Measurements from ENCODE around the gene C2CD5. TPM values are rescaled to one million over a fixed set of nuclear protein-coding genes. Genes with fewer than 3 reads are reported as not detected.

The C2CD5 gene
- total RNA-seq, 4 donors from 2014 or later = 52.7 to 77.4 (median 55.8) TPM

DNA sequence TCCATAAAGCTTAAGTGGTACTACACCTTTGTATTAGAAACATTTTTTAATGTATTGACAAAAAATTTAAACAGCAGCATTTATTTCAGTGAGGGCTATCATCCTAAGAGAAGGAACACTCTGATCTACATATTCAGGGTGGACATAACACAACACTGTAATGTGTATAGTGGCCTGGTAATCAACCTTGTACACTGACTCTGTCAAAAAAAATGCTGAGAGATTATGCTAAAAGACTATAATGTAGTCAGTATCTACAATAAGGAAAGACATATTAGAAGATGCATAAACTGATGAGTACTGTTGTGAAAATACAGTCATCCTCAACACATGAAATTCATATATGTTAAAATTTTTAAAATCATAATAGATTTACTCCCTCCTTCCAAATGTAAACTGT lies 68.2 kb downstream of the C2CD5 start:
- H3K36me3 ChIP-seq = no peaks in the 10 kb centered on the region
- H3K4me1 ChIP-seq = peaks cover 0 to 3% of the 10 kb centered on the region in 2 donors
- H3K27me3 ChIP-seq = no peaks in the 10 kb centered on the region
- intact Hi-C loops (cut with DNase I) = no loop called here
- H3K4me3 ChIP-seq (replicated peaks in 1 of 3) = no peak overlapping the region
- TF ChIP-seq, protein P1, sequence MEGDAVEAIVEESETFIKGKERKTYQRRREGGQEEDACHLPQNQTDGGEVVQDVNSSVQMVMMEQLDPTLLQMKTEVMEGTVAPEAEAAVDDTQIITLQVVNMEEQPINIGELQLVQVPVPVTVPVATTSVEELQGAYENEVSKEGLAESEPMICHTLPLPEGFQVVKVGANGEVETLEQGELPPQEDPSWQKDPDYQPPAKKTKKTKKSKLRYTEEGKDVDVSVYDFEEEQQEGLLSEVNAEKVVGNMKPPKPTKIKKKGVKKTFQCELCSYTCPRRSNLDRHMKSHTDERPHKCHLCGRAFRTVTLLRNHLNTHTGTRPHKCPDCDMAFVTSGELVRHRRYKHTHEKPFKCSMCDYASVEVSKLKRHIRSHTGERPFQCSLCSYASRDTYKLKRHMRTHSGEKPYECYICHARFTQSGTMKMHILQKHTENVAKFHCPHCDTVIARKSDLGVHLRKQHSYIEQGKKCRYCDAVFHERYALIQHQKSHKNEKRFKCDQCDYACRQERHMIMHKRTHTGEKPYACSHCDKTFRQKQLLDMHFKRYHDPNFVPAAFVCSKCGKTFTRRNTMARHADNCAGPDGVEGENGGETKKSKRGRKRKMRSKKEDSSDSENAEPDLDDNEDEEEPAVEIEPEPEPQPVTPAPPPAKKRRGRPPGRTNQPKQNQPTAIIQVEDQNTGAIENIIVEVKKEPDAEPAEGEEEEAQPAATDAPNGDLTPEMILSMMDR (IDR thresholded peaks at IDR 0.05) = no peak
- TF ChIP-seq POLR2A (IDR thresholded peaks at IDR 0.05) = no peak
- no peaks in the 10 kb centered on the region for H3K9me3 ChIP-seq
- no peak overlapping the region for H3K27ac ChIP-seq
- DNase-seq = no peak

DNA sequence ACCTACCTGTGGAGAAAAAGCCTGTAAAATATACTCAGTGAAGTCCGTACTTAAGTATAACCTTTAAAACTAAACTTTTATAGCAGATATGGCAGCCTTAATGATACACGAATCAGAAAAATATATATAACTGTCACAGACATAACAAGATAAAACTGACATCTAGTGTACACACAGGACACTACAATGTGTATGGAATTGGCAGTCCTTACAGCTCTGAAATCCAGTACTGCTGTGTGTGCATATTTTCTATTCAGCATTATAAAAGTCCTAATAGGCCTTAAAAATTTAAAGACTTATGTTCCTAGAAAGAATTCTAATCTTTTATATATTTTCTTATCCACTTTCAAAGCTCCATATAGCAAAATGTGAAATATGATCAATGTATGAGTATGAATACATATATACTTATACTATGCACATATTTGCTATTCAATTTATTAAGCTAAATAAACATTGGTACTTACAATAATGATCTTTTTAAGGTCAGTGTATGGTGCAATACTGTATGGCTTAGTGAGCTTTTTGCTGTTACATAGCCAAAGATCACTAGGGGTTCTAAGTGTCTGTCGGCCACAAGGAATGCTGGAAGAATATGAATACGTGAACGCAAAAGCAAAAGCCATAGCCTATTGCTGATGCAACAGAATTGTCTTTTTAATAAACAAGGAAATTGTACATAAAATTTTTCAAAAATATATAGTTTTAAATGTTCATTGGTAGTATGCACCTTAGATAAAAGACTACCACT lies 69.2 kb downstream of the C2CD5 start:
- Histone ChIP-seq H3K4me1 (no peaks in the 10 kb centered on the region), H3K4me3 (replicated peaks in 1 of 3) (no peak overlapping the region), H3K27ac (no peak overlapping the region), H3K36me3 (no peaks in the 10 kb centered on the region), H3K9me3 (no peaks in the 10 kb centered on the region), H3K27me3 (no peaks in the 10 kb centered on the region)
- no peak for DNase-seq
- TF ChIP-seq, protein P1 (IDR thresholded peaks at IDR 0.05) = no peak
- TF ChIP-seq POLR2A (IDR thresholded peaks at IDR 0.05) = no peak
- intact Hi-C loops (cut with DNase I) = no loop called here
- 92 to 96% methylated on average over 5 of the region's 5 CpGs for WGBS, 2 donors

DNA sequence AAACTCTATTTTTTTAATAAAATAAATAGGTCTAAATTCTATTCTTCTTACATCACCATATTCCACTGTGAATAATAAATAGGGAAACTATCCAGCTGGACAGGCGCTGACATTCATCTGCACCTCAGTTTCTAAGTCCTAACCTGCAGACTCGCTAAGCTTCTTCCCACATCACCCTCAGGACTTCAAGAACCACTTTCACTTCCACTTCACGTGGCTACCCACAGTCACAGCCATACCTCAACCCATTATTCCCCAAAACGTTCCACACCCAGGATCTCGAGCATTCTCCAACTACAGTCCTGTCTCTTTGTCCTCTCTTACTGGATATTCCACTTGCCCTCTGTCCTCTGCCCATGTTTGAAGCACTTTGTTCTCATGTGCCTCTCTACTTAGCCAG lies 71.1 kb downstream of the C2CD5 start:
- H3K27ac ChIP-seq = no peak overlapping the region
- no peaks in the 10 kb centered on the region for H3K27me3 ChIP-seq
- no peaks in the 10 kb centered on the region for H3K9me3 ChIP-seq
- no peak overlapping the region for H3K4me3 ChIP-seq (replicated peaks in 1 of 3)
- 82 to 88% methylated on average over 5 of the region's 5 CpGs for WGBS, 2 donors
- no peak for TF ChIP-seq POLR2A (IDR thresholded peaks at IDR 0.05)
- TF ChIP-seq, protein P1 (IDR thresholded peaks at IDR 0.05) = no peak
- no peak for DNase-seq
- H3K4me1 ChIP-seq = no peaks in the 10 kb centered on the region
- intact Hi-C loops (cut with DNase I) = no loop called here
- peaks cover 0 to 7% of the 10 kb centered on the region in 2 donors for H3K36me3 ChIP-seq

DNA sequence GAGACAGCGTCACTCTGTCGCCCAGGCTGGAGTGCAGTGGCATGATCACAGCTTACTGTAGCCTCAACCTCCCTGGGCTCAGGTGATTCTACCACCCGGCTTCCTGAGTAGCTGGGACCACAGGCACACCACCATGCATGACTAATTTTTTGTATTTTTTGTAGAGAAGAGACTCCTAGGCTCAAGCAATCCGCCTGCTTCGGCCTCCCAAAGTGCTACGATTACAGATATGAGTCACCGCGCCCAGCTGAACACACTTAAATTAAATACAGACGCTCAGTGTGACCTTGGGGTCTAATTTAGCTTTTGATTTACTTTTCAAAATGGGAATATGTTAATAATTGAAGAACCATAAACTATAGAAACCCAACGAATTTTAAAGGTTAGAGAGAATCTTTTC lies 77.2 kb downstream of the C2CD5 start:
- Histone ChIP-seq H3K27ac (no peak overlapping the region), H3K9me3 (no peaks in the 10 kb centered on the region), H3K4me1 (no peaks in the 10 kb centered on the region), H3K4me3 (replicated peaks in 1 of 3) (no peak overlapping the region), H3K27me3 (no peaks in the 10 kb centered on the region), H3K36me3 (peaks cover 0 to 7% of the 10 kb centered on the region in 2 donors)
- peak; percentile 35 to 53 for DNase-seq
- WGBS, 2 donors = 76 to 84% methylated on average over 10 of the region's 10 CpGs
- intact Hi-C loops (cut with DNase I) = no loop called here
- no peak for TF ChIP-seq POLR2A (IDR thresholded peaks at IDR 0.05)
- TF ChIP-seq, protein P1 (IDR thresholded peaks at IDR 0.05) = no peak

DNA sequence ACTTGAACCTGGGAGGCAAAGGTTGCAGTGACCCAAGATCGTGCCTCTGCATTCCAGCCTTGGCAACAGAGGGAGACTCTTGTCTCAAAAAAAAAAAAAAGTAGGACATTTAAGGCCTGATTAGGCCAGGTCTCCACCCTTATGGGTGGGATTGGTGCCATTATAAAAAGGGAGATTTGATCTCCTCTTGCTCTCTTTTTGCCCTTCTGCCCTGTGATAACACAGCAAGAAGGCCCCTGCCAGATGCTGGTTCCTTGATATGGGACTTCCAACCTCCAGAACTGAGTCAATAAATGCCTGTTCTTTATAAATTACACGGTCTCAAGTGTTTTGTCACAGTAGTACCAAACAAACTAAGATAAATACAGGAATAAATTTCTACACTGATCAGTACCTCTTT lies 81.0 kb downstream of the C2CD5 start:
- intact Hi-C loops (cut with DNase I) = no loop called here

More for the DNA sequence above, 81.0 kb downstream of the C2CD5 start:
- H3K4me3 ChIP-seq (replicated peaks in 1 of 3) = no peak overlapping the region
- no peaks in the 10 kb centered on the region for H3K9me3 ChIP-seq
- 91 to 95% methylated on average over 2 of the region's 2 CpGs for WGBS, 2 donors
- H3K27me3 ChIP-seq = no peaks in the 10 kb centered on the region
- DNase-seq = no peak
- H3K36me3 ChIP-seq = no peaks in the 10 kb centered on the region
- H3K4me1 ChIP-seq = no peaks in the 10 kb centered on the region
- TF ChIP-seq, protein P1 (IDR thresholded peaks at IDR 0.05) = no peak
- no peak for TF ChIP-seq POLR2A (IDR thresholded peaks at IDR 0.05)
- H3K27ac ChIP-seq = no peak overlapping the region
